Stimulated activated CD4-positive, alpha-beta T cell treated with anti-CD3 and anti-CD28 coated beads, Interleukin-1b, Interleukin-23, amount 100 ng/mL, for 1 hour (primary cell): ENCODE measurements around the gene EXOC6B.
"Not testable (repeated sequence)": the region's sequence is repeated elsewhere in the genome, so short reads cannot be mapped to it uniquely, and the experiment has no call there.

ENCODE experiments used
- DNase-seq, 2 donors: peaks; one replicate each; pipeline ENCODE4 v3.0.0-alpha.2; 2020; ENCODE audit warnings: low read depth in 2 of 2

The EXOC6B gene

GRCh38 chr2:72607189-72607588 is 218.6 kb downstream of the EXOC6B start:
- DNase-seq, result no peak

- DNase-seq, result no peak
Measured at GRCh38 chr2:72605836-72606442, 219.9 kb downstream of the EXOC6B start.

- DNase-seq, result no peak
Measured at GRCh38 chr2:72604468-72604867, 221.4 kb downstream of the EXOC6B start.

GRCh38 chr2:72603481-72603880 is 222.4 kb downstream of the EXOC6B start:
- no peak for DNase-seq

- DNase-seq, result no peak
Measured at GRCh38 chr2:72602711-72603110, 223.1 kb downstream of the EXOC6B start.

GRCh38 chr2:72602095-72602494 is 223.7 kb downstream of the EXOC6B start:
- DNase-seq, result no peak

- DNase-seq, result not testable (repeated sequence)
Measured at GRCh38 chr2:72583836-72584235, 242.0 kb downstream of the EXOC6B start.

GRCh38 chr2:72583376-72583775 is 242.5 kb downstream of the EXOC6B start:
- DNase-seq, result no peak

GRCh38 chr2:72581560-72582181 is 244.2 kb downstream of the EXOC6B start:
- DNase-seq, result no peak

GRCh38 chr2:72579591-72580180 is 246.1 kb downstream of the EXOC6B start:
- no peak for DNase-seq

GRCh38 chr2:72576861-72577260 is 249.0 kb downstream of the EXOC6B start:
- DNase-seq, result no peak

- DNase-seq, result no peak
Measured at GRCh38 chr2:72576459-72576858, 249.4 kb downstream of the EXOC6B start.

GRCh38 chr2:72574886-72575285 is 250.9 kb downstream of the EXOC6B start:
- no peak for DNase-seq

- DNase-seq, result no peak
Measured at GRCh38 chr2:72573232-72573631, 252.6 kb downstream of the EXOC6B start.

- DNase-seq, result no peak
Measured at GRCh38 chr2:72572501-72572900, 253.3 kb downstream of the EXOC6B start.

GRCh38 chr2:72570413-72570812 is 255.4 kb downstream of the EXOC6B start:
- no peak for DNase-seq

- no peak for DNase-seq
Measured at GRCh38 chr2:72562451-72563153, 263.2 kb downstream of the EXOC6B start.

GRCh38 chr2:72561621-72562318 is 264.1 kb downstream of the EXOC6B start:
- DNase-seq, result no peak

GRCh38 chr2:72555943-72556342 is 269.9 kb downstream of the EXOC6B start:
- no peak for DNase-seq

GRCh38 chr2:72555363-72555762 is 270.5 kb downstream of the EXOC6B start:
- not testable (repeated sequence) for DNase-seq

GRCh38 chr2:72554910-72555309 is 270.9 kb downstream of the EXOC6B start:
- not testable (repeated sequence) for DNase-seq

- no peak for DNase-seq
Measured at GRCh38 chr2:72554381-72554780, 271.5 kb downstream of the EXOC6B start.
